ENCODE results near the gene LTC4S. TPM values are rescaled to one million over a fixed set of nuclear protein-coding genes. Genes with fewer than 3 reads are reported as not detected.

The LTC4S gene
- total RNA-seq, 1 donor from 2014 or later: 10.9 TPM

DNA sequence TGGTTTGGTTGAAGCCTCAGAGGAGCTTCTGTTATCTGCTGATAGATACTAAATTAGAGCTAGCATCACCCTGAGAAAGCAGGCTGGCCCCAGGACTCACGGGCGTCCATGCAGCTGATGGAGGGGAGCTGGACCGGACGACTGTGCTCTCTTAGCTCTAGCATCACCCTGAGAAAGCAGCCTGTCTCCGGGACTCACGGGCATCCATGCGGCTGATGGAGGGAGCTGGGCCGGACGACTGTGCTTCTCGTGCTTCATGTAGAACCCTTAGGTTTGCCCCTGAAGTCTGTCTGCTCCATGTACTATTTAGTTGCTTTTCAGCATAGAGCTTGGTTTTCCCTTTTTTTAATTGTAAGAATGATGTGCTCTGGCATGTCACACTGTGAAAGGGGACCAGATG, 16.3 kb upstream of the LTC4S start:
- TF ChIP-seq, protein P1, sequence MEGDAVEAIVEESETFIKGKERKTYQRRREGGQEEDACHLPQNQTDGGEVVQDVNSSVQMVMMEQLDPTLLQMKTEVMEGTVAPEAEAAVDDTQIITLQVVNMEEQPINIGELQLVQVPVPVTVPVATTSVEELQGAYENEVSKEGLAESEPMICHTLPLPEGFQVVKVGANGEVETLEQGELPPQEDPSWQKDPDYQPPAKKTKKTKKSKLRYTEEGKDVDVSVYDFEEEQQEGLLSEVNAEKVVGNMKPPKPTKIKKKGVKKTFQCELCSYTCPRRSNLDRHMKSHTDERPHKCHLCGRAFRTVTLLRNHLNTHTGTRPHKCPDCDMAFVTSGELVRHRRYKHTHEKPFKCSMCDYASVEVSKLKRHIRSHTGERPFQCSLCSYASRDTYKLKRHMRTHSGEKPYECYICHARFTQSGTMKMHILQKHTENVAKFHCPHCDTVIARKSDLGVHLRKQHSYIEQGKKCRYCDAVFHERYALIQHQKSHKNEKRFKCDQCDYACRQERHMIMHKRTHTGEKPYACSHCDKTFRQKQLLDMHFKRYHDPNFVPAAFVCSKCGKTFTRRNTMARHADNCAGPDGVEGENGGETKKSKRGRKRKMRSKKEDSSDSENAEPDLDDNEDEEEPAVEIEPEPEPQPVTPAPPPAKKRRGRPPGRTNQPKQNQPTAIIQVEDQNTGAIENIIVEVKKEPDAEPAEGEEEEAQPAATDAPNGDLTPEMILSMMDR (IDR thresholded peaks at IDR 0.05; ENCODE audit: borderline replicate concordance): no peak
- Histone ChIP-seq H3K4me3 (no peak overlapping the region), H3K27me3 (ENCODE audit: low read depth) (no peaks in the 10 kb centered on the region), H3K4me1 (peaks cover 10% of the 10 kb centered on the region), H3K27ac (replicated peaks) (no peak overlapping the region), H3K9me3 (replicated peaks) (no peaks in the 10 kb centered on the region), H3K36me3 (peaks cover 62% of the 10 kb centered on the region)
- no peak for DNase-seq
- intact Hi-C loops (cut with micrococcal nuclease): no loop called here

- Histone ChIP-seq H3K27ac (replicated peaks) (no peak overlapping the region), H3K27me3 (ENCODE audit: low read depth) (no peaks in the 10 kb centered on the region), H3K4me3 (no peak overlapping the region), H3K9me3 (replicated peaks) (no peaks in the 10 kb centered on the region), H3K4me1 (peaks cover 10% of the 10 kb centered on the region), H3K36me3 (peaks cover 57% of the 10 kb centered on the region)
- no peak for DNase-seq
- TF ChIP-seq, protein P1 (IDR thresholded peaks at IDR 0.05; ENCODE audit: borderline replicate concordance): no peak
- intact Hi-C loops (cut with micrococcal nuclease): no loop called here
Observed at GRCh38 chr5:179777909-179778308, 15.9 kb upstream of the LTC4S start.

DNA sequence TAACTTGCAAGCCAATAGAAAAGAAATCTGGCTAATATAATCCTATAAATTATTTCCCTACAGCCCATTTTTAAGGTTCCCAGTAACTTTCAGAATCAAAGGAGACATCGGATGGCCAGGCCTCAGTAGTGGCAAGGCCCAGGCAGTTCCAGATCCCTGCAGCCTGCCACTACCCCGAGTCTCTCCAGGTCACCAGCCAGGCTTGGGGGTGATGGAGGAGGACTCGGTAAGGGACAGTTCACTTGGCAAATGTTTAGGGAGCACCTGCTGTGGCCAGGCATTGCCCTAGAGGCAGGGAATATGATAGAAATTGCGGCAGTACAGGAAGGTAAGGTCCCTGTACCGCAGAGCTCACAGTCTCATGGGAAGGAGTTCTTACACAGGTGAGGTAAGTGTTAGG, 15.2 kb upstream of the LTC4S start:
- H3K27me3 ChIP-seq (ENCODE audit: low read depth): no peaks in the 10 kb centered on the region
- H3K27ac ChIP-seq (replicated peaks): no peak overlapping the region
- H3K4me3 ChIP-seq: no peak overlapping the region
- H3K9me3 ChIP-seq (replicated peaks): no peaks in the 10 kb centered on the region
- H3K4me1 ChIP-seq: peaks cover 10% of the 10 kb centered on the region
- no peak for DNase-seq
- intact Hi-C loops (cut with micrococcal nuclease): no loop called here
- peaks cover 51% of the 10 kb centered on the region for H3K36me3 ChIP-seq
- TF ChIP-seq, protein P1 (IDR thresholded peaks at IDR 0.05; ENCODE audit: borderline replicate concordance): no peak

- Histone ChIP-seq H3K27ac (replicated peaks) (no peak overlapping the region), H3K9me3 (replicated peaks) (no peaks in the 10 kb centered on the region), H3K4me1 (peaks cover 10% of the 10 kb centered on the region), H3K27me3 (ENCODE audit: low read depth) (no peaks in the 10 kb centered on the region), H3K4me3 (no peak overlapping the region), H3K36me3 (peaks cover 38% of the 10 kb centered on the region)
- intact Hi-C loops (cut with micrococcal nuclease): no loop called here
- TF ChIP-seq, protein P1 (IDR thresholded peaks at IDR 0.05; ENCODE audit: borderline replicate concordance): no peak
- no peak for DNase-seq
Observed at GRCh38 chr5:179779826-179780225, 14.0 kb upstream of the LTC4S start.

DNA sequence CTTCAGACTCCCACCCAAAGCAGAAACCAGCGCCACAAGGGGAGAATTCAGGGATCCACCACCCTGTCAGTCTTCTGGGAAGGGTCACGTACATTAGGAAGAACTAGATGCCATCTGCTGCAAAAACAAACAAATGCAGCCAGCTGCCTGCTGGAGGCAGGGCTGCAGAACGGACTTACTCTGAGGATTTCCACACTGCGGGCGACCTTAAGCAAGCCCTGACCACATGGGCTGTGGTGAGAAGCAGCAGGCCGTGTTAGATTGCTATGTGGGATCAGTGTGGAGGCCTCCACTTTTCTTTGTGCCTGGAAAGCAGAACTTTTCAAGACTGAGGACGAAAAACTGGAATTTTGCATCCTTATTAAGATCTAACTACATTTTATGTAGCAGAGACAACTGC, 13.4 kb upstream of the LTC4S start:
- Histone ChIP-seq H3K36me3 (peaks cover 33% of the 10 kb centered on the region), H3K27me3 (ENCODE audit: low read depth) (no peaks in the 10 kb centered on the region), H3K4me1 (peaks cover 10% of the 10 kb centered on the region), H3K4me3 (no peak overlapping the region), H3K27ac (replicated peaks) (no peak overlapping the region), H3K9me3 (replicated peaks) (no peaks in the 10 kb centered on the region)
- TF ChIP-seq, protein P1 (IDR thresholded peaks at IDR 0.05; ENCODE audit: borderline replicate concordance): no peak
- intact Hi-C loops (cut with micrococcal nuclease): no loop called here
- DNase-seq: no peak

DNA sequence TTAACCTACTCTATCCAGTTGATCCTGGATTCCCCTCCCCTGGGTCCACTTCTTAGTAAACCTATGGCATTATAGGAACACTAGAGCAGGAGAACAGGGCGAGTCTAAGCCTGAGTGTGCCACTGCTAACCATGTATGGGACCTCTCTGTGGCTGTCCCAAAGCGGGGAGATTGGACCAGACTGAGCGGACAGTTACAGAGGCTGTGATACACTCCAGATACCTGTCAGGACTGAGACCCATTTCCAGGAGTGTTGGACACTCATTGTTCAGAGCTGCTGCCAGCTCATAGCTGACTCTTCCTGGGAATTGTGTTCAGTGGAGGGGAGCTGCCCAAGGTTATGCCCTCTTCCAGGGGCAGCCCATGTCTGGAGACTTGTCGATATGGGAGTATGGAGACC, 11.9 kb upstream of the LTC4S start:
- H3K9me3 ChIP-seq (replicated peaks): no peaks in the 10 kb centered on the region
- no peaks in the 10 kb centered on the region for H3K27me3 ChIP-seq (ENCODE audit: low read depth)
- H3K27ac ChIP-seq (replicated peaks): no peak overlapping the region
- H3K36me3 ChIP-seq: peaks cover 20% of the 10 kb centered on the region
- peaks cover 10% of the 10 kb centered on the region for H3K4me1 ChIP-seq
- H3K4me3 ChIP-seq: no peak overlapping the region
- TF ChIP-seq, protein P1 (IDR thresholded peaks at IDR 0.05; ENCODE audit: borderline replicate concordance): no peak
- intact Hi-C loops (cut with micrococcal nuclease): no loop called here
- no peak for DNase-seq
